MM.1S (cell line): Measurements from ENCODE around the gene PSKH1.

Source experiments
- DNase-seq: peaks from one replicate; pipeline ENCODE4 v3.0.0-alpha.2; 2015
- H2AFZ ChIP-seq: fragments of 300-600 bp; sonication (generic); 2 replicates; pipeline ENCODE4 v1.6.0; 2016; ENCODE audit warnings: antibody characterized with exemption, low read length
- H3F3A ChIP-seq: fragments of 300-600 bp; sonication (generic); 2 replicates; pipeline ENCODE4 v1.6.1; 2016; ENCODE audit warnings: mild to moderate bottlenecking, antibody characterized with exemption, low read length, moderate library complexity, mixed read lengths; ENCODE audit not compliant: insufficient read depth
- H3K27ac ChIP-seq: fragments of 300-600 bp; sonication (generic); 2 replicates; pipeline ENCODE4 v1.5.1; 2016; ENCODE audit warnings: mild to moderate bottlenecking, low read length
- H3K27me3 ChIP-seq: fragments of 300-600 bp; sonication (generic); replicated peaks from 2 replicates; pipeline ENCODE4 v1.6.0; 2016; ENCODE audit warnings: low read length; ENCODE audit not compliant: insufficient read depth
- H3K36me3 ChIP-seq: fragments of 300-600 bp; sonication (generic); replicated peaks from 2 replicates; pipeline ENCODE4 v1.6.1; 2016; ENCODE audit warnings: mild to moderate bottlenecking, low read length, mixed read lengths; ENCODE audit not compliant: insufficient read depth
- H3K4me1 ChIP-seq: fragments of 300-600 bp; sonication (generic); 2 replicates; pipeline ENCODE4 v1.6.1; 2016; ENCODE audit warnings: low read length, mixed read lengths
- H3K4me2 ChIP-seq: fragments of 300-600 bp; sonication (generic); 2 replicates; pipeline ENCODE4 v1.6.0; 2016; ENCODE audit warnings: low read depth, low read length
- H3K4me3 ChIP-seq: fragments of 300-600 bp; sonication (generic); 2 replicates; pipeline ENCODE4 v1.5.1; 2016; ENCODE audit warnings: low read length, mixed read lengths
- H3K79me2 ChIP-seq: fragments of 300-600 bp; sonication (generic); 2 replicates; pipeline ENCODE4 v1.6.1; 2016; ENCODE audit warnings: mixed run types, low read length, mixed read lengths
- H3K9ac ChIP-seq: fragments of 300-600 bp; sonication (generic); 2 replicates; pipeline ENCODE4 v1.6.1; 2016; ENCODE audit warnings: low read length, mixed read lengths
- H3K9me2 ChIP-seq: fragments of 300-600 bp; sonication (generic); replicated peaks from 2 replicates; pipeline ENCODE4 v1.6.1; 2016; ENCODE audit warnings: mild to moderate bottlenecking, low read length, mixed read lengths; ENCODE audit not compliant: insufficient read depth
- H3K9me3 ChIP-seq: fragments of 300-600 bp; sonication (generic); replicated peaks from 2 replicates; pipeline ENCODE4 v1.6.1; 2016; ENCODE audit warnings: mild to moderate bottlenecking, low read length, mixed read lengths; ENCODE audit not compliant: insufficient read depth
- H4K20me1 ChIP-seq: fragments of 300-600 bp; sonication (generic); 2 replicates; pipeline ENCODE4 v1.6.1; 2016; ENCODE audit warnings: mild to moderate bottlenecking, low read length, moderate library complexity, mixed read lengths; ENCODE audit not compliant: insufficient read depth
- CTCF ChIP-seq: fragments of 300-600 bp; sonication (generic); IDR thresholded peaks from 2 replicates; pipeline ENCODE4 v1.5.1; 2016; ENCODE audit warnings: antibody characterized with exemption, low read length, mixed read lengths
- EZH2 ChIP-seq: fragments of 300-600 bp; sonication (generic); optimal IDR thresholded peaks from 2 replicates; pipeline ENCODE3; 2017; ENCODE audit warnings: low read depth, mild to moderate bottlenecking, antibody characterized with exemption, low read length, mixed read lengths
- EZH2phosphoT487 ChIP-seq: fragments of 300-600 bp; sonication (generic); IDR thresholded peaks from 2 replicates; pipeline ENCODE4 v1.6.1; 2018; ENCODE audit warnings: antibody characterized with exemption, low read length

The PSKH1 gene

DNA sequence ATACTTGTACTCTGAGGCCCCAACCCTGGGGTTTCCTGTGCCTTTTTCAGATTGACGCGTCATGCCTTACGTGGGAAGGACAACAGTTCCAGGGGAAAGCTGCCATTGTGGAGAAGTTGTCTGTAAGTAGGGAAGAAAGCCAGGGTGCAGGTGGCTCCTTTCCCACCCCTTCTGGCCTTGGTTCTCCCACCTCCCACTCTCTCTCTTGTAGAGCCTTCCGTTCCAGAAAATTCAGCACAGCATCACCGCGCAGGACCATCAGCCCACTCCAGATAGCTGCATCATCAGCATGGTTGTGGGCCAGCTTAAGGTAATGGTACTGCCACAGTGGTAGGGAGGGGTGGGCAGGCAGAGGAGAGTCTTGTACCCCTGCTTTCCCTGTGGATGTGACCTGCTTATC lies 24.8 kb upstream of the PSKH1 start:
- Histone ChIP-seq H4K20me1 (no peaks in the 10 kb centered on the region; the same call in 1 of the 2 replicates), H3K27me3 (no peaks in the 10 kb centered on the region), H3K4me3 (no peak overlapping the region), H3K9me2 (no peaks in the 10 kb centered on the region), H3K79me2 (peaks cover 24% of the 10 kb centered on the region), H3K9me3 (no peaks in the 10 kb centered on the region), H2AFZ (no peak overlapping the region), H3F3A (peaks cover 21% of the 10 kb centered on the region), H3K4me1 (peaks cover 5% of the 10 kb centered on the region), H3K9ac (no peak overlapping the region), H3K4me2 (no peak overlapping the region), H3K27ac (no peak overlapping the region), H3K36me3 (no peaks in the 10 kb centered on the region; the same call in 1 of the 2 replicates)
- TF ChIP-seq CTCF, result no peak
- TF ChIP-seq EZH2, result no peak
- TF ChIP-seq EZH2phosphoT487, result no peak
- no peak for DNase-seq

- H3K4me2 ChIP-seq, result no peak overlapping the region
- peaks cover 14% of the 10 kb centered on the region for H3K4me1 ChIP-seq
- H3K9me2 ChIP-seq, result no peaks in the 10 kb centered on the region
- no peak overlapping the region for H3K27ac ChIP-seq
- H3F3A ChIP-seq, result peaks cover 21% of the 10 kb centered on the region
- H3K4me3 ChIP-seq, result no peak overlapping the region
- no peak overlapping the region for H3K9ac ChIP-seq
- peaks cover 27% of the 10 kb centered on the region for H3K79me2 ChIP-seq
- H3K9me3 ChIP-seq, result no peaks in the 10 kb centered on the region
- no peaks in the 10 kb centered on the region for H3K27me3 ChIP-seq
- DNase-seq, result no peak
- H2AFZ ChIP-seq, result no peak overlapping the region
- no peaks in the 10 kb centered on the region; the same call in 1 of the 2 replicates for H4K20me1 ChIP-seq
- no peaks in the 10 kb centered on the region; the same call in 1 of the 2 replicates for H3K36me3 ChIP-seq
- TF ChIP-seq CTCF (no peak), EZH2phosphoT487 (no peak), EZH2 (no peak)
These were observed 23.4 kb upstream of the PSKH1 start for GRCh38 chr16:67869653-67870052.

GRCh38 chr16:67871256-67871655 lies 21.8 kb upstream of the PSKH1 start:
- H4K20me1 ChIP-seq, result no peaks in the 10 kb centered on the region

More at GRCh38 chr16:67871256-67871655, 21.8 kb upstream of the PSKH1 start:
- Histone ChIP-seq H3K27me3 (no peaks in the 10 kb centered on the region), H3K4me3 (no peak overlapping the region), H3K9ac (no peak overlapping the region), H3K9me3 (no peaks in the 10 kb centered on the region), H3K4me2 (no peak overlapping the region), H3K36me3 (no peaks in the 10 kb centered on the region), H2AFZ (no peak overlapping the region), H3K79me2 (peaks cover 38% of the 10 kb centered on the region), H3K4me1 (peaks cover 23% of the 10 kb centered on the region), H3K9me2 (no peaks in the 10 kb centered on the region), H3K27ac (no peak overlapping the region), H3F3A (peaks cover 21% of the 10 kb centered on the region)
- no peak for DNase-seq
- no peak for TF ChIP-seq CTCF
- no peak for TF ChIP-seq EZH2
- no peak for TF ChIP-seq EZH2phosphoT487
